ENCODE results near the gene RPL7L1.

- TF ChIP-seq CTCF (conservative IDR thresholded peaks at IDR 0.05; ENCODE audit: low read depth, low read length) (no peak), POLR2A (IDR thresholded peaks at IDR 0.05; ENCODE audit: low read depth, low read length) (no peak), SMC3 (IDR thresholded peaks at IDR 0.05; ENCODE audit: low read depth, low read length) (no peak), ELK1 (IDR thresholded peaks at IDR 0.05; ENCODE audit: borderline replicate concordance, low read depth, low read length) (no peak), MXI1 (IDR thresholded peaks at IDR 0.05; ENCODE audit: borderline replicate concordance, low read depth, low read length) (no peak), CEBPB (IDR thresholded peaks at IDR 0.05; ENCODE audit: low read depth, low read length) (no peak), RAD21 (IDR thresholded peaks at IDR 0.05; ENCODE audit: low read length) (no peak), NFE2L2 (IDR thresholded peaks at IDR 0.05; ENCODE audit: low read depth, low read length) (no peak), CHD1 (IDR thresholded peaks at IDR 0.05; ENCODE audit: low read depth, low read length) (no peak), USF2 (IDR thresholded peaks at IDR 0.05; ENCODE audit: low read depth, low read length) (no peak)
These were observed 6.3 kb downstream of the RPL7L1 start for GRCh38 chr6:42885702-42886101.
